Cardiac fibroblast (primary cell): ENCODE results near the gene RTL3.

ENCODE experiments used
- DNase-seq, 2 donors: peaks; one replicate each; pipeline versions ENCODE4 v3.0.0 to v3.0.0-alpha.2; 2010; ENCODE audit warnings: low read depth in 2 of 2
- H3K4me3 ChIP-seq, 2 donors: replicated peaks in 1 of 2; 1 replicate in 1 of 2; 2 replicates in 1 of 2; pipeline ENCODE4 v1.5.1; 2011; ENCODE audit warnings: low read depth in 2 of 2, low read length in 2 of 2, mild to moderate bottlenecking in 2 of 2, moderate library complexity in 1 of 2
- TF ChIP-seq, protein P1 (sequence below): IDR thresholded peaks from one replicate; pipeline ENCODE4 v1.5.1; 2011; ENCODE audit warnings: low read depth, mild to moderate bottlenecking, low read length, inconsistent platforms

RTL3 gene

DNA sequence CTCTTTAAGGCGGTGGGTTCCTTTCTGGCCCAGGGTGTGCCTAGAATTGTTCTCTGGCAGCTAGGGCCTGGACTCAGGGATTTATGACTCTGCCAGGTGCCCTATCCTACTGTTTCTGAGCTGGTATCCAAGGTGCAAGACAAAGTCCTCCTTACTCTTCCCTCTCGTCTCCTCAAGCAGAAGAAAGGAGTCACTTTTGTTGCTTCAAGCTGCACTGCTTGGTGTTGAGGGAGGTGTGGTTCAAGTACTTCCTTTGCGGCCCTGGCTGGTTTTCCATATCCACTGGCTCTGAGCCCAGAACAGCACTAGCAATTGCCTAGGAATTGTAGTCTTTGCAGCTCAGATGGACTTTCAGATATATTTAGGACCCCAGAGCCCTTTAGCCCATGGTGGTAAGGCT, 39.3 kb downstream of the RTL3 start:
- peak; percentile 36 to 53 for DNase-seq
- TF ChIP-seq, protein P1, sequence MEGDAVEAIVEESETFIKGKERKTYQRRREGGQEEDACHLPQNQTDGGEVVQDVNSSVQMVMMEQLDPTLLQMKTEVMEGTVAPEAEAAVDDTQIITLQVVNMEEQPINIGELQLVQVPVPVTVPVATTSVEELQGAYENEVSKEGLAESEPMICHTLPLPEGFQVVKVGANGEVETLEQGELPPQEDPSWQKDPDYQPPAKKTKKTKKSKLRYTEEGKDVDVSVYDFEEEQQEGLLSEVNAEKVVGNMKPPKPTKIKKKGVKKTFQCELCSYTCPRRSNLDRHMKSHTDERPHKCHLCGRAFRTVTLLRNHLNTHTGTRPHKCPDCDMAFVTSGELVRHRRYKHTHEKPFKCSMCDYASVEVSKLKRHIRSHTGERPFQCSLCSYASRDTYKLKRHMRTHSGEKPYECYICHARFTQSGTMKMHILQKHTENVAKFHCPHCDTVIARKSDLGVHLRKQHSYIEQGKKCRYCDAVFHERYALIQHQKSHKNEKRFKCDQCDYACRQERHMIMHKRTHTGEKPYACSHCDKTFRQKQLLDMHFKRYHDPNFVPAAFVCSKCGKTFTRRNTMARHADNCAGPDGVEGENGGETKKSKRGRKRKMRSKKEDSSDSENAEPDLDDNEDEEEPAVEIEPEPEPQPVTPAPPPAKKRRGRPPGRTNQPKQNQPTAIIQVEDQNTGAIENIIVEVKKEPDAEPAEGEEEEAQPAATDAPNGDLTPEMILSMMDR, result no peak

DNA sequence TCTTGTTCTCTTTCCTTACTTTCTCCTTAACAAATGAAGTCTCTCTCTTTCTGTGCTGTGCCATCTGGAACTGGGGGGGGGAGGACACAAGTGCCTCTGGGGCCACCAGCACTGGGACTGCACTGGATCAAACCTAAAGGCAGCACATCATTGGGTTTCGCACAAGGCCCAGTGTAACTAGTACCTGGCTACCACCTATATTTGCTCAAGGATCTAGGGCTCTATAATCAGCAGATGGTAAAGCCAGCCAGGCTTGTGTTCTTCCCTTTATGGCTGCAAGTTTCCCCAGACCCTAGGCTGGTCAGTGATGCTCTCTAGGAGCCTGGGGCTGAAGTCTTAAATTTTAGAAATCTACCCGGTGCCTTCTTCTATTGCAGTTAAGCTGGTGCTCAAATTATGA, 40.1 kb downstream of the RTL3 start:
- H3K4me3 ChIP-seq, result no peak overlapping the region
- TF ChIP-seq, protein P1, result no peak
- no peak for DNase-seq

More for the DNA sequence above, 39.3 kb downstream of the RTL3 start:
- no peak overlapping the region for H3K4me3 ChIP-seq

GRCh38 chrX:78614264-78614663, 44.9 kb downstream of the RTL3 start:
- no peak for DNase-seq
- no peak overlapping the region for H3K4me3 ChIP-seq
- TF ChIP-seq, protein P1, result no peak
